HG03196 (cell line): ENCODE measurements around the gene CRAMP1.
"Not testable (repeated sequence)": the region's sequence is repeated elsewhere in the genome, so short reads cannot be mapped to it uniquely, and the experiment has no call there.

Source experiments
- ATAC-seq: cut with Tn5 transposase; IDR thresholded peaks from one replicate; pipeline ENCODE4 v1.9.1; 2021; ENCODE audit not compliant: unreplicated experiment

The CRAMP1 gene

DNA sequence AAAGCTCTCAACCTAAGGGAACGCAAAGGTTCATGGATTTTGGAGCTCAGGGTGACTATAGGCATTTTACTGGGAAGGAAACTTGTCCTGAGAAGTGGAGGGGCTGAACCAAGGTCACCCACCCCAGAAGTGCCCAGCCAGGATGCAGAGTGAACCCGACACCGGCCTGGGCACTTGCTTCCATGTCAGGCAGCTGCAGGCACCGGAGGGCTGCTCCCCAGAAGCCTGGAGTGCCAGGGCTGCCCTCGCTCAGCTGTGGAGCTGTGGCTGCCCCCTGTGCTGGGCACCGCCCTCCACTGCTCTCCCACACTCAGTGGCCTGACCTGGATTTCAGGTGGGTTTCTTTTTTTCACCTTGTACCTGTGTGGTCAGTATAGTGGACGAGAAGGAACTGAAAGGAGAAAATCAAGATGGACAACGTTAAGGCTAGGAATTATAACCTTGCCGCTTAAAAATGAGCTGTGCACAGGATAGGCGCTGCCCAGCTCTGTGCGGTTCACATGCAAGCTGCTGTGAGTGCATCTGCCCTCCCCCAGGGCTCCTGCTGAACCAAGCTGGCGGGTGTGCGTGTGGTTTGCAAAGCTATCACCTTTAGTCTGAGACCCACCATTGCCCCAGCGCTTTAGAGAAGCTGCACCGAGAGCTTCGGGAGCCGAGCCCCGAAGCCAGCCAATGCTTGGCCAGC lies 96.1 kb downstream of the CRAMP1 start:
- ATAC-seq, result no peak

- no peak for ATAC-seq
These were observed 96.6 kb downstream of the CRAMP1 start for GRCh38 chr16:1708768-1709180.

DNA sequence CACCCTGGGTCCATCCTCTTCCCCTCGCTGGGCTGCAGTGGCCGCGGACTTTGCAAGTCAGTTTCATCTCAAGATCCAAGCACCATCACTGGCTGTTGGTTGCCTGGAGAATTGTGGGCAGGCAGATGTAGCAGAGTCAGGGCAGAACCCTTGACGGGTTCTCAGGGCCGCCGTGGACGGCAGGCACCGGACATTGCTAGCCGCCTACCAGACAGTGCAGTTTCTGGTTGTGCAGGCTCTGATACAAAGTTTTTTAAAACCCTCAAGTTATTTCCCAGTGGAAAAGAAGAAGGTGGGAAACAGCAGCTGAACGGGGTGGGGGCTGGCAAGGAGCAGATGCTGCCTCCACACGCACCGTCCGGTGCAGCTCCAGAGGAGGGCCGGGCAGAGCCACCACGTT lies 97.2 kb downstream of the CRAMP1 start:
- no peak for ATAC-seq

GRCh38 chr16:1710811-1711507 lies 98.8 kb downstream of the CRAMP1 start:
- no peak for ATAC-seq

DNA sequence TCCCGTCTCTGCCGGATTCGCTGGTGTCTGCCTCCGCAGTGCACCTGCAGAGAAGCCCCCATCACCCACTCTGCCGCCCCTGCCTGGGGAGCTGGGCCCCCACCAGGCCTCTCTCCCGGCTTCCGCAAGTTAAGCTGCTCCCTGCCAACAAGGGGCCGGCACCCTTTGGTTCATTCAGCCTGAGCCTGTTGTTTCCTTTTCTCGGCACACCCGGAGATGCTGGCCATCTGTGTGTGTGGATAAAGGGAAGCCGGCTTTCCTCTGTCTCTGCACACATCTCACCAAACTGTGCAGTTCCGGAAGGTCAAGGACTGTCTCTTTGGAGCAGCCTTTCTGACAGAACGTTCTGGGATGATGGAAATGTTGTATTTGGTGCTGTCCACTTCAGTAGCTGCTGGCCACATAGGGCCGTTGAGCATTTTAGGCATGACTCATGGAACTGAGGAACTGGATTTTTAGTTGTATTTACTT lies 100.7 kb downstream of the CRAMP1 start:
- no peak for ATAC-seq

- no peak for ATAC-seq
These were observed 101.2 kb downstream of the CRAMP1 start for GRCh38 chr16:1713331-1713730.

- no peak for ATAC-seq
These were observed 101.8 kb downstream of the CRAMP1 start for GRCh38 chr16:1713933-1714332.

DNA sequence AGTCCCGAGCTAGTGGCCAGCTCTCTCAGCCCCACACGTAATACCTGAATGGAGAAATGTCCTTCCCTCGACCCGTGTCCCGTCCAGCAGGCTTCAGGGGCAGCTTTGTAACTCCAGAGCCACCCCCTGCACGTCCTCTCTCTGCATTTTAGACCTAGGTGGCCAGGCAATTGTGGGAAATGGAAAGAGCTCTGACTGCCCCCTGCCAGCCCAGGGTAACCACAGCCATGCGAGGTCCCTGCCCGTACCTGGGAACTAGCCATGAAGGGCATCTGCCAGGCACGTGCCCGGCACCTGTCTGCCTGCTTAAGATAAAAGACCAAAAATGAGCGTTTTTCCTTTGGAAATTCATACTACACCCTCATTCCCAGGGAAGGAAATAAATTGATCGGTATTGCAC lies 103.1 kb downstream of the CRAMP1 start:
- ATAC-seq, result no peak

- ATAC-seq, result not testable (repeated sequence)
These were observed 106.1 kb downstream of the CRAMP1 start for GRCh38 chr16:1718236-1718635.

- ATAC-seq, result not testable (repeated sequence)
These were observed 107.5 kb downstream of the CRAMP1 start for GRCh38 chr16:1719559-1720229.

DNA sequence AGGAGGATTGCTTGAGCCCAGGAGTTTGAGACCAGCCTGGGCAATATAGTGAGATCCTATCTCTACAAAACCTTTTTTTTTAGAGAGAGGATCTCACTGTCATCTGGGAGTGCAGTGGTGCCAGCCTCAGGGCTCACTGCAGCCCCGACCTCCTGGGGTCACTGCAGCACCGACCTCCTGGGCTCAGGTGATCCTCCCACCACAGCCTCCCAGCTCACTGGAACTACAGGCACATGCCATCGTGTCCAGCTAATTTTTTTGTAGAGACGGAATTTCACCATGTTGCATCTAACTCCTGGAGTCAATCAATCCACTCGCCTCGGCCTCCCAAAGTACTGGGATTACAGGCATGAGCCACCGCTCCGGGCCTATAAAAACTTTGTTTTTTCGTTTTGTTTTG lies 109.2 kb downstream of the CRAMP1 start:
- ATAC-seq, result no peak

DNA sequence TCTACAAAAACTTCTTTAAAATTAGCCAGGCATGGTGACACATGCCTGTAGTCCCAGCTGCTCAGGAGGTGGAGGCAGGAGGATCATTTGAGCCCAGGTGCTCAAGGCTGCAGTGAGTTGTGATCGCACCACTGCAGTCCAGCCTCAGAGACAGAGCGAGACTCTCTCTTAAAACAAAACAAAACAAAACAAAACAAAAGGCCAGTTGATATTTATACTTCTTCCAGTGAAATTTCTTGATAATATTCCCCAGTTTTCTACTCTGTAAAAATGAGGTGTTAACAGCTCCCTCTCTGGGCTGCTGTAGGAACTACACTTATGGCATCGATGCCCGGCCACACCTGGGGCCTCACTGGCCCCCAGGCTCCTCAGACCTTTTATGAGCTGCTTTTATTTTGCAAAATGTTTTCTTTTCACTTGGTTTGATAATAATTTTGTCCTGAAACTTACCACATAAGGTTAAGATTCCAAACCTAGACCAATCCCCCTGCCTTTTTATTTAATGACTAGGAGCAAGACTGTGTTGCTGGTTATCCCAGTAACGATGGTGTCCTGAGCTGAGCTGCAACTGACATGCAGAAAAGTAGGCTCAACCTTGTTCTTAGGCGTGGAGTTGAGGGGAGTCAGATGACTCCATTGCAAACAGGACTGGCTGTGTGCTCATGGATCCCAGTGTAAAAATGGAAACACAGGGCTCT lies 111.4 kb downstream of the CRAMP1 start:
- no peak for ATAC-seq

DNA sequence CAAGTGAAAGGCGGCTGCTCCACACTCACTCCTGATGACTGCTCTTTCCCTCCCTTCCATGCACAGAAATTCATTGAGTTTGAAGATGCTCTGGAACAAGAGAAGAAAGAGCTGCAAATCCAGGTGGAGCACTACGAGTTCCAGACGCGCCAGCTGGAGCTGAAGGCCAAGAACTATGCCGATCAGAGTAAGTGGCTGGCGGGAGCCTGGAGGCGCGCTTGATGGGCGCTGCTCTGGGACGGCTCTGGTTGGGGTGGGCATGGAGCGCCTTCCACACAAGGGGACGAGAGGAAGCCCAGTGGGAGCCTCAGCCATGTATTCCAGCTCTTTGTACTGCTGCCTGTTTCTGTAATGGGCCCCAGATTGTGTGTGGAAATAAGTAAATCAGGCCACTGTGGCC lies 112.3 kb downstream of the CRAMP1 start:
- no peak for ATAC-seq

GRCh38 chr16:1726661-1727502 lies 114.7 kb downstream of the CRAMP1 start:
- no peak for ATAC-seq
